ENCODE data around the gene SYCE1.

Gene SYCE1

DNA sequence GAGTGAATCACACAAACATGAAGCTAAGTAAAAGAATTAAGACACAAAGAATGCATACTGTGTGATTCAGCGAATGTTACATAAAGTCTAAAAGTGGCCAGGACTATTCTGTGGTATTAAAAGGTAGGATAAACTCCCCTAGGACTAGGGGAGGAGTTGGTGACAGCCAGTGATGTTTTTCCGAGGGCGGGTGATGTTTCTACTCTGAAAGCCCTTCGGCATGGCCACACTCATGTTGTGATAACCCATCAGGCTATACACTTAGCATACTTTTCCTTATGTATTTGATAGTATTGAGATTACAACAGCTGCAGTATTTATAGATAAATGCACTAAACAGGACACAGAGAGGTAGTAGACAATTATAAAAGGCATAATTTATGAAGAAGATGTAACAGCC lies 54.0 kb downstream of the SYCE1 start:
- no peak for DNase-seq

DNA sequence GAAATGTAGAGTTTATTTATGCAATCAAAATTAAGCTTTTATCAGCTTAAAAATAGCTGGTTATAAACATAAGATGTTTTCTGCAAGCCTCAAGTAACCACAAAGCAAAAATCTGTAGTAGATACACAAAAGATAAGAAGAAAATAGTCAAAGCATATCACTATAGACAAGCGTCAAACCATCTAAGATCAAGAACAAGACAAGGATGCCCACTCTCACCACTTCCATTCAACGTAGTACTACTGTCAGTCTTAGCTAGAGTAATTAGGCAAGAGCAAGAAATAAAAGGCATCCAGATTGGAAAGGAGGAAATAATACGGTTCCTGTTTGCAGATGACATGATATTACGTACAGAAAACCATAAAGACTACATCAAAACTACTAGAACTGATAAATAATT lies 55.7 kb downstream of the SYCE1 start:
- DNase-seq, result no peak
